ENCODE data around the gene LASP1NB.
A peak's percentile ranks its signal among the peaks of the same experiment; 100 is the strongest.
"Not testable (repeated sequence)": the region's sequence is repeated elsewhere in the genome, so short reads cannot be mapped to it uniquely, and the experiment has no call there.

The LASP1NB gene

GRCh38 chr17:38967290-38967738 is 41.9 kb downstream of the LASP1NB start, which contains the start of gene FBXO47:
Gene FBXO47, minus strand, starts transcription at chr17:38967403. Its CDS starts 4,378 bp downstream, at chr17:38963025.
- peak; percentile 63 for DNase-seq (ENCODE audit: low read depth)

GRCh38 chr17:38969281-38969680 is 43.9 kb downstream of the LASP1NB start:
- no peak for DNase-seq (ENCODE audit: low read depth)

- no peak for DNase-seq (ENCODE audit: low read depth)
Measured at GRCh38 chr17:38970128-38970527, 44.7 kb downstream of the LASP1NB start.

GRCh38 chr17:38970804-38971203 is 45.4 kb downstream of the LASP1NB start:
- no peak for DNase-seq (ENCODE audit: low read depth)

GRCh38 chr17:38976187-38976551 is 50.8 kb downstream of the LASP1NB start:
- DNase-seq (ENCODE audit: low read depth), result not testable (repeated sequence)

GRCh38 chr17:38978180-38978579 is 52.8 kb downstream of the LASP1NB start:
- DNase-seq (ENCODE audit: low read depth), result no peak
